ENCODE results near the gene SETD4. TPM values are rescaled to one million over a fixed set of nuclear protein-coding genes. Genes with fewer than 3 reads are reported as not detected.

The SETD4 gene
- total and polyA plus RNA-seq, 2 of the 8 experiments (the other 6 are each of a cell fraction or from before 2014, with no cell fraction given), result 20.1 to 46.6 TPM

DNA sequence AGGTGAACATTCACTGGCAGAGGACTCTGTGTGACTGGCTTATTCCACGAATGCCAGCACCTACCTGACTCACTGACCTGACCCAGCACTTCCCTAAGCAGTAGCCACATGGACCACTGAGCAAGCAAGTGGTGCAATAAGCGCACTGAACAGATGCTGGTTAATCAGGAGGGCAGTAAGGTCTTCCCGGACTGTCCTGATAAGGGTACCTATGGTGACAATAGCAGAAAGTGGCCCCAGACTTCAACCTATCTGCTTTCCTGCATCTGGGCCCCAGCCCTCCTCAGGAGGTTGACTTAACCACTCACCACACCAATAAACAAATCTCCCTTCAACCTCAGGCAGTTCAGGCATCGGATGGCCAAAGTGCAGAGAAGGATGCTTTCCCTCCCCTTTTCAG is 65.7 kb downstream of the SETD4 start:
- TF ChIP-seq EP300 (IDR thresholded peaks at IDR 0.05; ENCODE audit: borderline replicate concordance in 1 of 2, low read depth in 2 of 2, low read length in 2 of 2), result no peak
- no peak for TF ChIP-seq KDM5A (IDR thresholded peaks at IDR 0.05; ENCODE audit: low read length)
- TF ChIP-seq SP1 (IDR thresholded peaks at IDR 0.05; ENCODE audit: low read depth, low read length), result no peak
- no peak for TF ChIP-seq JUND (IDR thresholded peaks at IDR 0.05; ENCODE audit: low read length)
- TF ChIP-seq POU5F1 (IDR thresholded peaks at IDR 0.05; ENCODE audit: low read depth, low read length), result no peak
- no peak for TF ChIP-seq GTF2F1 (IDR thresholded peaks at IDR 0.05; ENCODE audit: borderline replicate concordance, low read depth, low read length)
- TF ChIP-seq NRF1 (IDR thresholded peaks at IDR 0.05; ENCODE audit: low read depth, low read length), result no peak
- TF ChIP-seq RFX5 (IDR thresholded peaks at IDR 0.05; ENCODE audit: borderline replicate concordance, low read depth, low read length), result no peak
- no peak for TF ChIP-seq BRCA1 (IDR thresholded peaks at IDR 0.05; ENCODE audit: low read depth, low read length)
- TF ChIP-seq EGR1 (IDR thresholded peaks at IDR 0.05; ENCODE audit: borderline replicate concordance, low read depth, low read length), result no peak
- TF ChIP-seq NANOG (IDR thresholded peaks at IDR 0.05; ENCODE audit: insufficient read depth, low read depth, low read length, poor library complexity, severe bottlenecking), result no peak
- no peak for TF ChIP-seq RXRA (IDR thresholded peaks at IDR 0.05; ENCODE audit: insufficient read depth, low read depth, low read length)
- TF ChIP-seq POLR2A (IDR thresholded peaks at IDR 0.05; ENCODE audit: control extremely low read depth in 1 of 2, low read depth in 2 of 2, low read length in 2 of 2), result no peak
- TF ChIP-seq GABPA (IDR thresholded peaks at IDR 0.05; ENCODE audit: borderline replicate concordance, insufficient read depth, low read length), result no peak
- H2AFZ ChIP-seq (ENCODE audit: low read length), result no peak overlapping the region

More for the DNA sequence above, 65.7 kb downstream of the SETD4 start:
- Histone ChIP-seq H3K4me2 (ENCODE audit: insufficient read depth in 1 of 2, low read depth in 2 of 2, low read length in 2 of 2) (no peak overlapping the region), H3K79me1 (ENCODE audit: low read depth, low read length) (no peaks in the 10 kb centered on the region), H3K9ac (replicated peaks in 1 of 4; ENCODE audit: extremely low read depth in 1 of 4, low read depth in 3 of 4, low read length in 3 of 4) (no peak overlapping the region), H3K79me2 (ENCODE audit: control insufficient read depth in 1 of 2, insufficient read depth in 2 of 2, low read length in 2 of 2) (no peaks in the 10 kb centered on the region), H4K20me1 (replicated peaks in 1 of 2; ENCODE audit: control insufficient read depth in 1 of 2, insufficient read depth in 2 of 2, low read length in 2 of 2) (peaks cover 0 to 2% of the 10 kb centered on the region in 2 experiments), H2BK12ac (ENCODE audit: low read depth, low read length) (no peak overlapping the region), H3K4me3 (ENCODE audit: extremely low read depth in 1 of 4, insufficient read depth in 2 of 4, low read depth in 3 of 4, low read length in 4 of 4) (no peak overlapping the region), H3K56ac (replicated peaks; ENCODE audit: insufficient read length, low read depth, low read length) (no peak overlapping the region), H2BK120ac (replicated peaks; ENCODE audit: low read depth, low read length) (no peak overlapping the region), H3K23me2 (ENCODE audit: low read depth, low read length) (peaks cover 17% of the 10 kb centered on the region; the same call in 1 of the 2 replicates), H4K91ac (replicated peaks; ENCODE audit: insufficient read length, low read length) (no peak overlapping the region), H2BK5ac (ENCODE audit: low read depth, low read length) (no peak overlapping the region), H2BK15ac (ENCODE audit: low read length) (no peak overlapping the region), H4K5ac (ENCODE audit: insufficient read length, low read depth, low read length) (no peak overlapping the region), H3K27ac (ENCODE audit: low read depth, low read length) (no peak overlapping the region), H3K4me1 (replicated peaks in 1 of 4; ENCODE audit: control insufficient read depth in 3 of 4, insufficient read depth in 4 of 4, low read length in 3 of 4) (no peaks in the 10 kb centered on the region), H4K8ac (ENCODE audit: extremely low read depth, insufficient read depth, low read length) (no peak overlapping the region), H3K23ac (ENCODE audit: insufficient read length) (no peak overlapping the region), H3K9me3 (ENCODE audit: insufficient read depth in 2 of 2, low read depth in 1 of 2, low read length in 1 of 2) (0 out of 4 replicates have a peak, but pooled peaks cover 0 to 3% of the 10 kb centered on the region in 2 experiments), H3K14ac (ENCODE audit: insufficient read length) (no peak overlapping the region), H3K36me3 (ENCODE audit: control insufficient read depth in 2 of 4, insufficient read depth in 4 of 4, low read length in 3 of 4) (no peaks in the 10 kb centered on the region), H3K27me3 (replicated peaks in 1 of 4; ENCODE audit: control insufficient read depth in 3 of 4, extremely low read depth in 1 of 4, insufficient read depth in 3 of 4, low read length in 3 of 4) (no peaks in the 10 kb centered on the region; a peak in 1 of 7 replicates), H3K18ac (ENCODE audit: extremely low read depth, low read length) (no peak overlapping the region), H2AK5ac (ENCODE audit: low read depth, low read length) (no peak overlapping the region), H3K4ac (replicated peaks; ENCODE audit: insufficient read length, low read depth, low read length) (no peak overlapping the region), H2BK20ac (ENCODE audit: low read length) (no peak overlapping the region)
- DNase-seq (ENCODE audit: low read depth in 1 of 2, low spot score in 2 of 2), result no peak
- WGBS, 2 experiments (ENCODE audit: extremely low coverage in 1 of 2, insufficient coverage in 1 of 2, insufficient read length in 1 of 2, insufficient replicate concordance in 2 of 2, low coverage in 1 of 2, low lambda C conversion rate in 2 of 2, missing lambda C conversion rate in 1 of 2), result 61% methylated on average over 4 of the region's 4 CpGs; no CpG with 5 or more reads in 1 of the 2 experiments
- FAIRE-seq, result no peak
- ChIA-PET CTCF (ENCODE audit: partially characterized antibody) (no interaction called here), POLR2A (ENCODE audit: partially characterized antibody) (no interaction called here)
